GM18498 (cell line): Measurements from ENCODE around the gene MTMR12.
"Not testable (repeated sequence)": the region's sequence is repeated elsewhere in the genome, so short reads cannot be mapped to it uniquely, and the experiment has no call there.

Experiments
- ATAC-seq: cut with Tn5 transposase; IDR thresholded peaks from one replicate; pipeline ENCODE4 v1.9.1; 2021; ENCODE audit warnings: mild to moderate bottlenecking, moderate library complexity; ENCODE audit not compliant: unreplicated experiment

The MTMR12 gene

DNA sequence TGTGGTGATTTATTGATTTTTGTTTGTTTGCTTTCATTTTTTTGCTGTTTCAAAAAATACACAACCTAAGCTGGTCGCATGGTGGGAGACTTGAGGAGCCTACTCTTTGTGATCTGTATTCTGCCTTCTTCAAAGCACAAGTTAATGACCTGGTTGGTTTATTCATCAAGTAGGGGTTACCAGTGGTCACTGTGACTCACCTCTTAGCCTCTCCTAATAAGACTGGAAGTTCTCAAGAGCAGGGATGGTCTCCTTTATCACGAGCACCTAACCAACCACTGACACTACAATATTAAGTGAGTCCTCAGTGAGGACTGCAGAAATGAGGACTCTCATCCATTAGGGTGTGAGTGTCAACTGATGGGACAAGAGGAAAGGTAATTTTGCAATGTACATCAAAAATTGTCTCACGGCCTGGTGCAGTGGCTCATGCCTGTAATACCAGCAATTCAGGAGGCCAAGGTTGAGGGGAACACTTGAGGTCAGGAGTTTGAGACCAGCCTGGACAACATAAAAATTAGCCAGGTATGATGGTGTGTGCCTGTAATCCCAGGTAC lies 13.6 kb upstream of the MTMR12 start:
- ATAC-seq: no peak

- ATAC-seq: no peak
Observed at GRCh38 chr5:32325616-32326015, 12.9 kb upstream of the MTMR12 start.

DNA sequence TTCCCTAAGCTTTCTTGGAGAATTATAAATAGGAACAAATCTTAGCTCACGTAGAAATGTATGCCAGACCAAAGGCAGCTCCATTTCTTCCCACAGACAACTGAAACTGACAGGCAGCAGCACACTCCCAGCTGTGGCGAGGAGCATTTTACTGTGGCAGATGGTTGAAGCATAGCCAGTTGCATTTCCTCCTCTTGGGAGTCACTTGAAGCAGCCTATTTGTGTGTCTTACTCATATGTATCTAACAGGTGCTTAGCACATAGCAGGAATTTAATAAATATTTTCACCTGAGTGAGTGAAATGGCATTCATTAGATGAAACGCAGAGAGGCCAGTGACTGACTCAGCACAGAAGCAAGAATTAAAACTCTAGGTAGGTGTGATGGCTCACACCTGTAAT lies 12.3 kb upstream of the MTMR12 start:
- peak; percentile 61 for ATAC-seq

DNA sequence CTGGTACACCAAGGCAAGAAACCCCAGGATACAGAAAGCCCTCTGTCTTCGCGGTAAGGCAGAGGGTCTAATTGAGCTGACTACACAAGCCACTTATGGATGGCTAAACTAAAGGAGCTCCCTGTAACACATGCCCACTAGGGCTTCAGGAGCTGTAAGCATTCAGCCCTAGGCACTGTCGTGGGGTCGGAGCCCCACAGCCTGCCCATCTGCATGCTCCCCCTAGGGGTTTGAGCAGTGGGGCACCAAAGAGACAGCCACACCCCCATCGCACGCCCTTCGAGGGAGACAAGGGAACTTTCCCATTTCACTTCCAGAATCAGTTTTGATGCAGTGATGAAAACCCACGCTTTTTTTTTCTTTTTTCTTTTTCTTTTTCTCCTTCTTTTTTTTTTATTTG lies 11.0 kb upstream of the MTMR12 start:
- ATAC-seq: no peak

GRCh38 chr5:32322882-32323281 lies 10.1 kb upstream of the MTMR12 start:
- no peak for ATAC-seq

DNA sequence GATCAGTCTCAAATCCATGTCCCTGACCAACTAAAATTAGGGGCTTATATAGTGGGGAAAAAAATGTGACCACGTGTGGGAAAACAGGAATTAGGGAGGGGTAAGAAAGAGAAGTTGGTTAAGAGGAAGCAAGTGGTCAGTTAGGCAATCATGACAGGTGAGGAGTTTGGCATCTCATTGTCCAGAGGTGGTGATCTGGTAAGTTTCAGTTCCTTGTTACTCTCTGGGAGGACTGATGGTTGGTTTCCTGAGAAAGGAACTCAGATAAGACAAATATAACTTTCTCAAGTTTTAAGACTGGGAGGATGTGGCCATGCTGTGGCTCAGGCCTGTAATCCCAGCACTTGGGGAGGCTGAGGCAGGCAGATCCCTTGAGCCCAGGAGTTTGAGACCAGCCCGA lies 9.0 kb upstream of the MTMR12 start:
- not testable (repeated sequence) for ATAC-seq

GRCh38 chr5:32320576-32320975 lies 7.8 kb upstream of the MTMR12 start:
- ATAC-seq: no peak

GRCh38 chr5:32319926-32320543 lies 7.3 kb upstream of the MTMR12 start:
- no peak for ATAC-seq

DNA sequence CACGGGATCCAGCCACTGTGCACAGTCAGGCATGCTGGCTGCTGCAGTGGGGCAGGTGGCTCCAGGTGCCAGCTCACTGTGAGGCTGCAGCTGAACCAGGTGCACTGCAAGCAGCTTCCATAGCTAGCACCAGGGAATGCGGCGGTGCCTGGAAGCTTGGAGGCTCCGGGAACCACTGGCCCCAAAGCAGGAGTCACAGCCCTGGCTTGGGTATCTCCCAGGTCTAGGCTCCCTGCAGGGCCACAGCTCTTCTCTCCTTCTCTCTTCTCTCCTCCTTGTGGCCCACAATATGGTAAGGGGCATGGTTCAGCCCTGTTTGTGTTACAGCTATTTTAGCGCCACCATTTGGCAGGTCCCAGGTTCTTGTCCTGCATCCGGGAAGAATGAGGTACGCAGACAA lies 6.7 kb upstream of the MTMR12 start:
- no peak for ATAC-seq

GRCh38 chr5:32317041-32317440 lies 4.3 kb upstream of the MTMR12 start:
- ATAC-seq: no peak

- no peak for ATAC-seq
Observed at GRCh38 chr5:32315221-32316014, 2.7 kb upstream of the MTMR12 start.

DNA sequence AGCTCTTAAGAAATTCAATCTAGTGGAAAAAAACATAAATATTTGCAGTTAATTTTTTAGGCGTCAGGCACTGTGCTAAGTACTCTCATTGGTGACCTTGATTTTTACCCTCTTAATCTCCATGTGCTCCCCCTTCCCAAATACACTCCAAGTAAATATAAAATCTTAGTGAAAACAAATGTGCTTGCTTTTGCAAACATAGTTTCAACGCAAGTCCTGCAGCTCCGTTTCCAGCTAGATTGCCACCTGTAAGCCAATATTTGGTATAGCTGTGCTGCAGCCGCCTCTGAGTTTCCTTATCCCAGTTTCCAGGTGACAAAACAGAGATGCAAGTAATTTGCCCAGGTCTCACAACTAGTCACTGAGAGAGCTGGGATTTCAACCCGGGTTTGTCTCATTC lies 1.9 kb upstream of the MTMR12 start:
- no peak for ATAC-seq

DNA sequence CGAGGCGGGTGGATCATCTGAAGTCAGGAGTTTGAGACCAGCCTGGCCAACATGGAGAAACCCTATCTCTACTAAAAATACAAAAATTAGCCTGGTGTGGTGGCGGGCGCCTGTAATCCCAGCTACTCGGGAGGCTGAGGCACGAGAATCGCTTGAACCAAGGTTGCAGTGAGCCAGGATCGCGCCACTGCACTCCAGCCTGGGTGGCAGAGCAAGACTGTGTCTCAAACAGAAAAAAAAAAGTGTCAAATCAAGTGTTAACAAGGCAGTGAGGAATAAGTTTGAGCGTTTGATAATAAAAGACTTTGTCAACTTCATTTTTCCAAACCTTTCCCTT lies 1.4 kb upstream of the MTMR12 start:
- not testable (repeated sequence) for ATAC-seq

DNA sequence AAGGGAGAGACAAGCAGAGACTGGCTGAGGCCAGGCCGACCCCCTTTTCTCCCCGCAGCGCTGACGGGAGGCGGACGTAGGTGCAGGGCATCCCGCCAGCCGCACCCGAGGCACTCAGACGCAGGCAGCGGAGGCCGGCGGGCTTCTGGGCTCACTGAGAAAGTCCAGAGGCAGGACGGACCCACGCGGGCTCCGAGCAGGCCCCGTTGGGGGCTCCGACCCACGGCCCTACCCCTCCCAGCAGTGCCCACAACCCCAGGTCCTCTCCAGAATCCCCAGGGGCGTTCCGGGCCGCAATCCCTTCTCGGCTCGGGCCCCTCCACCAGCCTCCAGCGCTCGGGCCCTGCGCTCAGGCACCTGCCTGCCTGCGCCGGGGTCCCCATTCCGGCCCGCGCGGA lies 543 bp downstream of the MTMR12 start:
- ATAC-seq: peak; percentile 34

- ATAC-seq: no peak
Observed at GRCh38 chr5:32311404-32312196, 1.1 kb downstream of the MTMR12 start.

GRCh38 chr5:32309761-32310160 lies 3.0 kb downstream of the MTMR12 start:
- ATAC-seq: no peak

- ATAC-seq: no peak
Observed at GRCh38 chr5:32308946-32309345, 3.8 kb downstream of the MTMR12 start.

DNA sequence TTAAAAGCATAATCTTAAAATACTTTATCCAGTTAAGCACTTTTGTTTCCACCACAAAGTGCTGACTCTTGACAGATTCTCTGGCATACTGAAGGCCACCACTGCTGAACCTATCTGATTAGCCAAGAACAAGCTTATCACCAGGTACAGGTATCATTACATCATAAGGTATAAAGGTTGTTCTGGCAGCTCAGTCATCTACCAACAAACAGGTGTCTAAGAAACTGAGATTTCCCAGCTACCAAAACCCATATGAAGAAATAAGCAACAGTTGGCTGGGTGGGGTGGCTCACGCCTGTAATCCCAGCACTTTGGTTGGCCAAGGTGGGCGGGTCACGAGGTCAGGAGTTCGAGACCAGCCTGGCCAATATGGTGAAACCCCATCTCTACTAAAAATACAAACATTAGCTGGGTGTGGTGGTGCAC lies 5.0 kb downstream of the MTMR12 start:
- no peak for ATAC-seq

DNA sequence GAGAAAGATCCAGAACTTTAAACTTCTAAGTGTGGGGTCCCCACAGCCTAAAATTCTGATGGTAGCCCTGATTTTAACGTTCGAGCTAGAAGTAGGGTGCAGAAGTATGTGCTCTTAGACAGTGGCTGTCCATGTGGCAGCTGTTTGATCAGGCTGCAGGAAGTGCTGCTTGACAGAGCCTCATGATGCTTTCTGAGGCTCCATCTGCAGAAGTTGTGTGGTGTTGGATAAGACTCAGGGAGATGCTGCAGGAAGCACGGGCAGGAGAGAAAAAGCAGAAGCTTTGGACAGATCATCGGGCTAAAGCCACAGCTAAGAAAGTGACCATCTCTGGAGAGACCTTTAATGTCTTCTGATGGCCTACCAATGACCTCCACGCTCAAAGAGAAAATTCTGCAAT lies 8.1 kb downstream of the MTMR12 start:
- no peak for ATAC-seq

DNA sequence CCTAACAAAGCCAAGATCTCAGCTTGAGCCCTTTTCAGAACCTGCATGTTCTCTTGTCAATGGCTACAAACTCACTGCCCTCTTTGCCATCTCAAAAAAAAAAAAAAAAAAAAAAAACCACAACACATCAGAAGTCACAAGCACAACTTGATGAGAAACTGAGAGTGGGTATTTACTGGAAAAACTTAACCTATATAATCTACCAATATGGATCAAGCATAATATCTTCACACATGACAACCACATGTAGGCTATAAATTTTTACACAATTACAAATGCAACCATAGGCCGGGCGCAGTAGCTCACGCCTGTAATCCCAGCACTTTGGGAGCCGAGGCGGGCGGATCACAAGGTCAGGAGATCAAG lies 9.0 kb downstream of the MTMR12 start:
- no peak for ATAC-seq

DNA sequence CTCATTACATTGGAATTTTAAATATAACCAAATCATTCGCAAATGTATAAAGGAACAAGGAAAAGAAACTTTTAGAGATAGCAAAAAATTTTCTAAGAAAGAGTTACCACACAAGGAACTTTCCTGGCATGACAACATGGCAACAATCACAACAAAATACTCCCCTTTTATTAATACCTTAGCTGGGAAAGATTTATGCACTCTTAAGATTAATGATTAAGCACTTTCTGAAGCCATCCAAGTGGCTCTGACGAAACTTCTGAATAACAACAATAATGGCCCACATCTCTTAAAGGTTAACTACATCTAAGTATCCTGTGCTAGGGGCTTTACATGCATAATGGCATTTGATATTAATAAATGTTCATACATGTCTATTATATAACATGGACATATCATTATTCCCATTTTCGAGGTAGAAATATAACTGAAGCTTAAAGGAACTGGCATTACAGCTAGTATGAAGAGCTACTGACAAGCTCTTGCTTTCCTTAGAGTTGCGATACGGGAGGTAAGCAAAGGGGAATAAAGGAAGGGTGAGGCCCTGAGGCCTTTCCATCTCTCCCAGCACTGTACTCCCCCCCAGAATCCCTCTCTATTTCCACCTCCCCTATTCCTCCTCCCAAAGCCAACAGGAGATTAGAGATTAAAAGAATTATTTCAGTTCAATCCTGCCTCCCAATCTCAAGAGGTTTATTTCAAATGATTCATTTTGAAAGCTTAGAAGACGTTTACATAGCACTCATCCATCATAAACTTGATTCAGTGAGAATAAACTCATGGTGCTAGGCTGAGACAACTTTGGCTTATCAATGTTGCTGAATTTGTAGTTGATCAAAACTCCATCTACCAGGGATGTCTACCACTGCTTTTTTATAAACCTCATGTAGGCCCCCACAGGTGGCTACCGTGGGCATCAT lies 9.6 kb downstream of the MTMR12 start:
- no peak for ATAC-seq
